HEK293 (cell line): ENCODE measurements around the gene GNG12.
A peak's percentile ranks its signal among the peaks of the same experiment; 100 is the strongest.

ENCODE experiments used
- BCL11A ChIP-seq: fragments of 450-650 bp; formaldehyde crosslinking; IDR thresholded peaks from 2 replicates; pipeline ENCODE4 v1.5.1; 2016; ENCODE audit warnings: low read depth, missing biosample characterization, missing genetic modification characterization
- GLIS1 ChIP-seq: fragments of 450-650 bp; formaldehyde crosslinking; IDR thresholded peaks from 2 replicates; pipeline ENCODE4 v1.5.1; 2016; ENCODE audit warnings: missing biosample characterization, missing genetic modification characterization
- KLF7 ChIP-seq: fragments of 450-650 bp; formaldehyde crosslinking; IDR thresholded peaks from 2 replicates; pipeline ENCODE4 v1.5.1; 2016; ENCODE audit warnings: missing biosample characterization, missing genetic modification characterization, borderline replicate concordance
- OSR2 ChIP-seq: fragments of 450-650 bp; formaldehyde crosslinking; IDR thresholded peaks from 2 replicates; pipeline ENCODE4 v1.5.1; 2016; ENCODE audit warnings: missing biosample characterization, missing genetic modification characterization
- RBAK ChIP-seq: fragments of 450-650 bp; formaldehyde crosslinking; IDR thresholded peaks from 2 replicates; pipeline ENCODE4 v1.5.1; 2016; ENCODE audit warnings: missing biosample characterization, missing genetic modification characterization
- SP3 ChIP-seq: fragments of 450-650 bp; formaldehyde crosslinking; IDR thresholded peaks from 2 replicates; pipeline ENCODE4 v1.5.1; 2016; ENCODE audit warnings: missing biosample characterization, missing genetic modification characterization
- TCF7L2 ChIP-seq: IDR thresholded peaks from 2 replicates; pipeline ENCODE4 v1.6.1; 2011; ENCODE audit warnings: low read depth, mild to moderate bottlenecking, inconsistent platforms, low read length, moderate library complexity, borderline replicate concordance
- WT1 ChIP-seq: fragments of 450-650 bp; formaldehyde crosslinking; IDR thresholded peaks from 2 replicates; pipeline ENCODE4 v1.5.1; 2016; ENCODE audit warnings: missing biosample characterization, missing genetic modification characterization
- ZBTB48 ChIP-seq: fragments of 450-650 bp; formaldehyde crosslinking; IDR thresholded peaks from 2 replicates; pipeline ENCODE4 v1.5.1; 2016; ENCODE audit warnings: missing biosample characterization, missing genetic modification characterization
- ZNF114 ChIP-seq: fragments of 450-650 bp; formaldehyde crosslinking; IDR thresholded peaks from 2 replicates; pipeline ENCODE4 v1.5.0; 2017; ENCODE audit warnings: missing biosample characterization, missing genetic modification characterization
- ZNF121 ChIP-seq: fragments of 450-650 bp; formaldehyde crosslinking; IDR thresholded peaks from 2 replicates; pipeline ENCODE4 v1.5.1; 2016; ENCODE audit warnings: missing biosample characterization, missing genetic modification characterization
- ZNF146 ChIP-seq: fragments of 450-650 bp; formaldehyde crosslinking; IDR thresholded peaks from 2 replicates; pipeline ENCODE4 v1.5.1; 2016; ENCODE audit warnings: missing biosample characterization, missing genetic modification characterization
- ZNF155 ChIP-seq: fragments of 450-650 bp; formaldehyde crosslinking; IDR thresholded peaks from 2 replicates; pipeline ENCODE4 v1.5.1; 2016; ENCODE audit warnings: missing biosample characterization, missing genetic modification characterization
- ZNF174 ChIP-seq: fragments of 450-650 bp; formaldehyde crosslinking; IDR thresholded peaks from 2 replicates; pipeline ENCODE4 v1.5.0; 2017; ENCODE audit warnings: missing biosample characterization, mild to moderate bottlenecking, missing genetic modification characterization
- ZNF23 ChIP-seq: fragments of 450-650 bp; formaldehyde crosslinking; IDR thresholded peaks from 2 replicates; pipeline ENCODE4 v1.5.1; 2016; ENCODE audit warnings: missing biosample characterization, missing genetic modification characterization, borderline replicate concordance
- ZNF248 ChIP-seq: fragments of 450-650 bp; formaldehyde crosslinking; IDR thresholded peaks from 2 replicates; pipeline ENCODE4 v1.5.1; 2017; ENCODE audit warnings: missing biosample characterization, missing genetic modification characterization
- ZNF558 ChIP-seq: fragments of 450-650 bp; formaldehyde crosslinking; IDR thresholded peaks from 2 replicates; pipeline ENCODE4 v1.5.1; 2016; ENCODE audit warnings: missing biosample characterization, missing genetic modification characterization
- ZNF600 ChIP-seq: fragments of 450-650 bp; formaldehyde crosslinking; IDR thresholded peaks from 2 replicates; pipeline ENCODE4 v1.5.1; 2016; ENCODE audit warnings: missing biosample characterization, missing genetic modification characterization
- ZNF623 ChIP-seq: fragments of 450-650 bp; formaldehyde crosslinking; IDR thresholded peaks from 2 replicates; pipeline ENCODE4 v1.5.1; 2016; ENCODE audit warnings: missing biosample characterization, missing genetic modification characterization
- ZNF624 ChIP-seq: fragments of 450-650 bp; formaldehyde crosslinking; IDR thresholded peaks from 2 replicates; pipeline ENCODE4 v1.5.1; 2017; ENCODE audit warnings: missing biosample characterization, missing genetic modification characterization
- ZNF664 ChIP-seq: fragments of 450-650 bp; formaldehyde crosslinking; IDR thresholded peaks from 2 replicates; pipeline ENCODE4 v1.5.1; 2016; ENCODE audit warnings: missing biosample characterization, missing genetic modification characterization
- TF ChIP-seq, protein P1 (sequence below): fragments of 450-650 bp; formaldehyde crosslinking; IDR thresholded peaks from 2 replicates; pipeline ENCODE4 v1.5.1; 2016; ENCODE audit warnings: missing biosample characterization, missing genetic modification characterization
- TF ChIP-seq, protein P2 (sequence below): fragments of 450-650 bp; formaldehyde crosslinking; IDR thresholded peaks from 2 replicates; pipeline ENCODE4 v1.5.1; 2016; ENCODE audit warnings: missing biosample characterization, missing genetic modification characterization
- TF ChIP-seq, protein P3 (sequence below): fragments of 450-650 bp; formaldehyde crosslinking; IDR thresholded peaks from 2 replicates; pipeline ENCODE4 v1.5.1; 2017; ENCODE audit warnings: missing biosample characterization, missing genetic modification characterization
- TF ChIP-seq, protein P4 (sequence below): fragments of 450-650 bp; formaldehyde crosslinking; conservative IDR thresholded peaks from 2 replicates; pipeline ENCODE4 v1.5.1; 2016; ENCODE audit warnings: low read depth, missing biosample characterization, missing genetic modification characterization
- TF ChIP-seq, protein P5 (sequence below): fragments of 450-650 bp; formaldehyde crosslinking; IDR thresholded peaks from 2 replicates; pipeline ENCODE4 v1.5.1; 2016; ENCODE audit warnings: missing biosample characterization, missing genetic modification characterization
- TF ChIP-seq, protein P6 (sequence below): fragments of 450-650 bp; formaldehyde crosslinking; IDR thresholded peaks from 2 replicates; pipeline ENCODE4 v1.5.1; 2016; ENCODE audit warnings: missing biosample characterization, missing genetic modification characterization

The GNG12 gene

DNA sequence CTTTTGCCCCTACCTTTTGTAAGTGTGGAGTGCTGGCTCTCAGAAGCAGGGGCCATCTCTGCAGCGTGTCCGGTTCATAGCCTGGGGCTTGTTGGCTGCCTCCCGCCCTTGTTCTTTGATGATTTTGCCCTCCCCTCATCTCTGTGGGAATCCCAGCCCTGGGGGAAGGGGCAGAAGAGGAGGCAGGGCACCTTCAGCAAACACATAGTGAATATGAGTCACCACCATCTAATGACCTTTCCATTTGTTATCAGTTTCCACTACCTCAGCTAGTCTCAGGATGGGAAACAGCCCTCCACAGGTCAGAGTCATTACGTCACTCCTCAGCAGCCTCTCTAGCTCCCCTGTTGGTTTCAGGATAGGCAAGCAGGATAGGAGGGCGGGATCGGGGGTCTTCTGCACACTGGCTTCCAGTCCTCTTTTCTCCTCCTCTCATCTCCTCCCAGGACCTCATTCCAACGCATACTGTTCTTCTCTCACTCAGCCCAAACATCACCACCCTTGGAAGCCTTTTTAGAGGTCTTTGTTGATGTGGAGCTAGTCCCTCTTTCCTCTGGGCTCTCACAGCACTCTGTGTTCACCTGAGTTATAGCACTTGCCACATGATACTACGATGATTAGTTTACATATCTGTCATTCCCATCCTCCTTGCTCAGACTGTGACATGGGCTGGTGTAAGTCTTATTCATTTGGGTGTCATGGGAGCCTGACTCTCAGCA lies 132.4 kb downstream of the GNG12 start (continued):
- TF ChIP-seq RBAK (tag by site-specific recombination): no peak
- TF ChIP-seq, protein P1, sequence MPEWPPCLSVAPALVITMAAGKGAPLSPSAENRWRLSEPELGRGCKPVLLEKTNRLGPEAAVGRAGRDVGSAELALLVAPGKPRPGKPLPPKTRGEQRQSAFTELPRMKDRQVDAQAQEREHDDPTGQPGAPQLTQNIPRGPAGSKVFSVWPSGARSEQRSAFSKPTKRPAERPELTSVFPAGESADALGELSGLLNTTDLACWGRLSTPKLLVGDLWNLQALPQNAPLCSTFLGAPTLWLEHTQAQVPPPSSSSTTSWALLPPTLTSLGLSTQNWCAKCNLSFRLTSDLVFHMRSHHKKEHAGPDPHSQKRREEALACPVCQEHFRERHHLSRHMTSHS (tag by site-specific recombination): no peak; the same call in 1 of the 2 replicates
- no peak for TF ChIP-seq ZNF114 (tag by site-specific recombination)
- peak; percentile 78 for TF ChIP-seq SP3
- no peak for TF ChIP-seq ZNF23 (tag by site-specific recombination)
- TF ChIP-seq ZNF248 (tag by site-specific recombination): no peak
- peak; percentile 71; the same call in 1 of the 2 replicates for TF ChIP-seq ZNF558 (tag by site-specific recombination)
- peak; percentile 13; the same call in 1 of the 2 replicates for TF ChIP-seq ZNF623
- TF ChIP-seq, protein P2, sequence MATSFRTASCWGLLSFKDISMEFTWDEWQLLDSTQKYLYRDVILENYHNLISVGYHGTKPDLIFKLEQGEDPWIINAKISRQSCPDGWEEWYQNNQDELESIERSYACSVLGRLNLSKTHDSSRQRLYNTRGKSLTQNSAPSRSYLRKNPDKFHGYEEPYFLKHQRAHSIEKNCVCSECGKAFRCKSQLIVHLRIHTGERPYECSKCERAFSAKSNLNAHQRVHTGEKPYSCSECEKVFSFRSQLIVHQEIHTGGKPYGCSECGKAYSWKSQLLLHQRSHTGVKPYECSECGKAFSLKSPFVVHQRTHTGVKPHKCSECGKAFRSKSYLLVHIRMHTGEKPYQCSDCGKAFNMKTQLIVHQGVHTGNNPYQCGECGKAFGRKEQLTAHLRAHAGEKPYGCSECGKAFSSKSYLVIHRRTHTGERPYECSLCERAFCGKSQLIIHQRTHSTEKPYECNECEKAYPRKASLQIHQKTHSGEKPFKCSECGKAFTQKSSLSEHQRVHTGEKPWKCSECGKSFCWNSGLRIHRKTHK (tag by site-specific recombination): no peak
- no peak for TF ChIP-seq ZNF174 (tag by site-specific recombination)
- no peak for TF ChIP-seq ZNF121
- TF ChIP-seq ZNF146: peak; percentile 65; the same call in 1 of the 2 replicates
- TF ChIP-seq ZNF600: peak; percentile 80
- TF ChIP-seq GLIS1 (tag by site-specific recombination): peak; percentile 96
- TF ChIP-seq, protein P3, sequence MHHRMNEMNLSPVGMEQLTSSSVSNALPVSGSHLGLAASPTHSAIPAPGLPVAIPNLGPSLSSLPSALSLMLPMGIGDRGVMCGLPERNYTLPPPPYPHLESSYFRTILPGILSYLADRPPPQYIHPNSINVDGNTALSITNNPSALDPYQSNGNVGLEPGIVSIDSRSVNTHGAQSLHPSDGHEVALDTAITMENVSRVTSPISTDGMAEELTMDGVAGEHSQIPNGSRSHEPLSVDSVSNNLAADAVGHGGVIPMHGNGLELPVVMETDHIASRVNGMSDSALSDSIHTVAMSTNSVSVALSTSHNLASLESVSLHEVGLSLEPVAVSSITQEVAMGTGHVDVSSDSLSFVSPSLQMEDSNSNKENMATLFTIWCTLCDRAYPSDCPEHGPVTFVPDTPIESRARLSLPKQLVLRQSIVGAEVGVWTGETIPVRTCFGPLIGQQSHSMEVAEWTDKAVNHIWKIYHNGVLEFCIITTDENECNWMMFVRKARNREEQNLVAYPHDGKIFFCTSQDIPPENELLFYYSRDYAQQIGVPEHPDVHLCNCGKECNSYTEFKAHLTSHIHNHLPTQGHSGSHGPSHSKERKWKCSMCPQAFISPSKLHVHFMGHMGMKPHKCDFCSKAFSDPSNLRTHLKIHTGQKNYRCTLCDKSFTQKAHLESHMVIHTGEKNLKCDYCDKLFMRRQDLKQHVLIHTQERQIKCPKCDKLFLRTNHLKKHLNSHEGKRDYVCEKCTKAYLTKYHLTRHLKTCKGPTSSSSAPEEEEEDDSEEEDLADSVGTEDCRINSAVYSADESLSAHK (tag by site-specific recombination): peak; percentile 94
- TF ChIP-seq TCF7L2: peak; percentile 97
- TF ChIP-seq ZNF664 (tag by site-specific recombination): peak; percentile 51; the same call in 1 of the 2 replicates
- TF ChIP-seq ZNF155 (tag by site-specific recombination): no peak
- TF ChIP-seq WT1 (tag by site-specific recombination): peak; percentile 98
- peak; percentile 95 for TF ChIP-seq OSR2 (tag by site-specific recombination)
- TF ChIP-seq KLF7 (tag by site-specific recombination): 0 out of 2 replicates have a peak, but pooled peaks have one; percentile 36
- TF ChIP-seq BCL11A (tag by site-specific recombination): peak; percentile 95
- TF ChIP-seq, protein P4, sequence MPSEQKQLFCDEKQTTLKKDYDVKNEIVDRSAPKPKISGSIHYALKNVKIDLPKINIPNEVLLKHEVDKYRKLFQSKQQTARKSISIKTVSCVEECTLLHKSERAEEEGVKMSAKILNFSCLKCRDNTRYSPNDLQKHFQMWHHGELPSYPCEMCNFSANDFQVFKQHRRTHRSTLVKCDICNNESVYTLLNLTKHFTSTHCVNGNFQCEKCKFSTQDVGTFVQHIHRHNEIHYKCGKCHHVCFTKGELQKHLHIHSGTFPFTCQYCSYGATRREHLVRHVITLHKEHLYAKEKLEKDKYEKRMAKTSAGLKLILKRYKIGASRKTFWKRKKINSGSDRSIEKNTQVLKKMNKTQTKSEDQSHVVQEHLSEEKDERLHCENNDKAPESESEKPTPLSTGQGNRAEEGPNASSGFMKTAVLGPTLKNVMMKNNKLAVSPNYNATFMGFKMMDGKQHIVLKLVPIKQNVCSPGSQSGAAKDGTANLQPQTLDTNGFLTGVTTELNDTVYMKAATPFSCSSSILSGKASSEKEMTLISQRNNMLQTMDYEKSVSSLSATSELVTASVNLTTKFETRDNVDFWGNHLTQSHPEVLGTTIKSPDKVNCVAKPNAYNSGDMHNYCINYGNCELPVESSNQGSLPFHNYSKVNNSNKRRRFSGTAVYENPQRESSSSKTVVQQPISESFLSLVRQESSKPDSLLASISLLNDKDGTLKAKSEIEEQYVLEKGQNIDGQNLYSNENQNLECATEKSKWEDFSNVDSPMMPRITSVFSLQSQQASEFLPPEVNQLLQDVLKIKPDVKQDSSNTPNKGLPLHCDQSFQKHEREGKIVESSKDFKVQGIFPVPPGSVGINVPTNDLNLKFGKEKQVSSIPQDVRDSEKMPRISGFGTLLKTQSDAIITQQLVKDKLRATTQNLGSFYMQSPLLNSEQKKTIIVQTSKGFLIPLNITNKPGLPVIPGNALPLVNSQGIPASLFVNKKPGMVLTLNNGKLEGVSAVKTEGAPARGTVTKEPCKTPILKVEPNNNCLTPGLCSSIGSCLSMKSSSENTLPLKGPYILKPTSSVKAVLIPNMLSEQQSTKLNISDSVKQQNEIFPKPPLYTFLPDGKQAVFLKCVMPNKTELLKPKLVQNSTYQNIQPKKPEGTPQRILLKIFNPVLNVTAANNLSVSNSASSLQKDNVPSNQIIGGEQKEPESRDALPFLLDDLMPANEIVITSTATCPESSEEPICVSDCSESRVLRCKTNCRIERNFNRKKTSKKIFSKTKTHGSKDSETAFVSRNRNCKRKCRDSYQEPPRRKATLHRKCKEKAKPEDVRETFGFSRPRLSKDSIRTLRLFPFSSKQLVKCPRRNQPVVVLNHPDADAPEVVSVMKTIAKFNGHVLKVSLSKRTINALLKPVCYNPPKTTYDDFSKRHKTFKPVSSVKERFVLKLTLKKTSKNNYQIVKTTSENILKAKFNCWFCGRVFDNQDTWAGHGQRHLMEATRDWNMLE: no peak; the same call in 1 of the 2 replicates
- TF ChIP-seq ZNF624 (tag by site-specific recombination): no peak
- TF ChIP-seq, protein P5, sequence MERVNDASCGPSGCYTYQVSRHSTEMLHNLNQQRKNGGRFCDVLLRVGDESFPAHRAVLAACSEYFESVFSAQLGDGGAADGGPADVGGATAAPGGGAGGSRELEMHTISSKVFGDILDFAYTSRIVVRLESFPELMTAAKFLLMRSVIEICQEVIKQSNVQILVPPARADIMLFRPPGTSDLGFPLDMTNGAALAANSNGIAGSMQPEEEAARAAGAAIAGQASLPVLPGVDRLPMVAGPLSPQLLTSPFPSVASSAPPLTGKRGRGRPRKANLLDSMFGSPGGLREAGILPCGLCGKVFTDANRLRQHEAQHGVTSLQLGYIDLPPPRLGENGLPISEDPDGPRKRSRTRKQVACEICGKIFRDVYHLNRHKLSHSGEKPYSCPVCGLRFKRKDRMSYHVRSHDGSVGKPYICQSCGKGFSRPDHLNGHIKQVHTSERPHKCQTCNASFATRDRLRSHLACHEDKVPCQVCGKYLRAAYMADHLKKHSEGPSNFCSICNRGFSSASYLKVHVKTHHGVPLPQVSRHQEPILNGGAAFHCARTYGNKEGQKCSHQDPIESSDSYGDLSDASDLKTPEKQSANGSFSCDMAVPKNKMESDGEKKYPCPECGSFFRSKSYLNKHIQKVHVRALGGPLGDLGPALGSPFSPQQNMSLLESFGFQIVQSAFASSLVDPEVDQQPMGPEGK (tag by site-specific recombination): peak; percentile 97
- TF ChIP-seq, protein P6, sequence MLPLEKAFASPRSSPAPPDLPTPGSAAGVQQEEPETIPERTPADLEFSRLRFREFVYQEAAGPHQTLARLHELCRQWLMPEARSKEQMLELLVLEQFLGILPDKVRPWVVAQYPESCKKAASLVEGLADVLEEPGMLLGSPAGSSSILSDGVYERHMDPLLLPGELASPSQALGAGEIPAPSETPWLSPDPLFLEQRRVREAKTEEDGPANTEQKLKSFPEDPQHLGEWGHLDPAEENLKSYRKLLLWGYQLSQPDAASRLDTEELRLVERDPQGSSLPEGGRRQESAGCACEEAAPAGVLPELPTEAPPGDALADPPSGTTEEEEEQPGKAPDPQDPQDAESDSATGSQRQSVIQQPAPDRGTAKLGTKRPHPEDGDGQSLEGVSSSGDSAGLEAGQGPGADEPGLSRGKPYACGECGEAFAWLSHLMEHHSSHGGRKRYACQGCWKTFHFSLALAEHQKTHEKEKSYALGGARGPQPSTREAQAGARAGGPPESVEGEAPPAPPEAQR (tag by site-specific recombination): 0 out of 2 replicates have a peak, but pooled peaks have one; percentile 63
- peak; percentile 78; the same call in 1 of the 2 replicates for TF ChIP-seq ZBTB48 (tag by site-specific recombination)
